GM06990 (cell line): ENCODE data around the gene STX7.

Experiments
- DNase-seq: peaks from one replicate; pipeline ENCODE4 v3.0.0-alpha.2; 2011; ENCODE audit not compliant: insufficient read length; ENCODE audit errors: extremely low read depth
- H3K27me3 ChIP-seq: replicated peaks from 2 replicates; pipeline ENCODE4 v1.6.0; 2011; ENCODE audit warnings: low read length; ENCODE audit not compliant: control insufficient read depth, insufficient read depth
- H3K36me3 ChIP-seq: 2 replicates; pipeline ENCODE4 v1.5.1; 2011; ENCODE audit warnings: low read length; ENCODE audit not compliant: control insufficient read depth, insufficient read depth
- H3K4me3 ChIP-seq: replicated peaks from 2 replicates; pipeline ENCODE4 v1.5.1; 2011; ENCODE audit warnings: low read depth, mild to moderate bottlenecking, control low read depth, low read length
- TF ChIP-seq, protein P1 (sequence below): IDR thresholded peaks from 2 replicates; pipeline ENCODE4 v1.5.1; 2011; ENCODE audit warnings: low read length, control low read depth, mild to moderate bottlenecking, inconsistent platforms; ENCODE audit not compliant: insufficient read depth, poor library complexity, severe bottlenecking

Gene STX7

DNA sequence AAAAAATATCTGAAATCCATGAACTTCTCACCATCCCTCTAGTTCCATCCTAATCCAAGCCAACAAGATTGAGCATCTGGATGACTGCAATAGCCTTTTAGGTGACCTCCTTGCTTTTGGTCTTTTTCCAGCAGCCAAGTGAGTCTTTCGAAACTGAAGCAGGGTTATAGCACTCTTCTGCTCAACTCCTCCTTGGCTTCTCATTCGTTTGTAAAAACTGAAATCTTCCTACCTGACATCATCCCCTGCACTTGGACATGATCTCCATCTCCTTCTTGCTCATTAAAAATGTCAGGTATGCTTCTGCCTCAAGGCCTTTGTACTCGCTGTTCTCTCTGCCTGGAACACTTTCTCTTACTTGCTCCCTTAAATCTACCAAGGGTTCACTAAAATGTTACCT, 46.0 kb downstream of the STX7 start:
- peaks cover 19% of the 10 kb centered on the region for H3K36me3 ChIP-seq
- TF ChIP-seq, protein P1, sequence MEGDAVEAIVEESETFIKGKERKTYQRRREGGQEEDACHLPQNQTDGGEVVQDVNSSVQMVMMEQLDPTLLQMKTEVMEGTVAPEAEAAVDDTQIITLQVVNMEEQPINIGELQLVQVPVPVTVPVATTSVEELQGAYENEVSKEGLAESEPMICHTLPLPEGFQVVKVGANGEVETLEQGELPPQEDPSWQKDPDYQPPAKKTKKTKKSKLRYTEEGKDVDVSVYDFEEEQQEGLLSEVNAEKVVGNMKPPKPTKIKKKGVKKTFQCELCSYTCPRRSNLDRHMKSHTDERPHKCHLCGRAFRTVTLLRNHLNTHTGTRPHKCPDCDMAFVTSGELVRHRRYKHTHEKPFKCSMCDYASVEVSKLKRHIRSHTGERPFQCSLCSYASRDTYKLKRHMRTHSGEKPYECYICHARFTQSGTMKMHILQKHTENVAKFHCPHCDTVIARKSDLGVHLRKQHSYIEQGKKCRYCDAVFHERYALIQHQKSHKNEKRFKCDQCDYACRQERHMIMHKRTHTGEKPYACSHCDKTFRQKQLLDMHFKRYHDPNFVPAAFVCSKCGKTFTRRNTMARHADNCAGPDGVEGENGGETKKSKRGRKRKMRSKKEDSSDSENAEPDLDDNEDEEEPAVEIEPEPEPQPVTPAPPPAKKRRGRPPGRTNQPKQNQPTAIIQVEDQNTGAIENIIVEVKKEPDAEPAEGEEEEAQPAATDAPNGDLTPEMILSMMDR = no peak
- no peak overlapping the region for H3K4me3 ChIP-seq
- DNase-seq = no peak
- no peaks in the 10 kb centered on the region for H3K27me3 ChIP-seq

DNA sequence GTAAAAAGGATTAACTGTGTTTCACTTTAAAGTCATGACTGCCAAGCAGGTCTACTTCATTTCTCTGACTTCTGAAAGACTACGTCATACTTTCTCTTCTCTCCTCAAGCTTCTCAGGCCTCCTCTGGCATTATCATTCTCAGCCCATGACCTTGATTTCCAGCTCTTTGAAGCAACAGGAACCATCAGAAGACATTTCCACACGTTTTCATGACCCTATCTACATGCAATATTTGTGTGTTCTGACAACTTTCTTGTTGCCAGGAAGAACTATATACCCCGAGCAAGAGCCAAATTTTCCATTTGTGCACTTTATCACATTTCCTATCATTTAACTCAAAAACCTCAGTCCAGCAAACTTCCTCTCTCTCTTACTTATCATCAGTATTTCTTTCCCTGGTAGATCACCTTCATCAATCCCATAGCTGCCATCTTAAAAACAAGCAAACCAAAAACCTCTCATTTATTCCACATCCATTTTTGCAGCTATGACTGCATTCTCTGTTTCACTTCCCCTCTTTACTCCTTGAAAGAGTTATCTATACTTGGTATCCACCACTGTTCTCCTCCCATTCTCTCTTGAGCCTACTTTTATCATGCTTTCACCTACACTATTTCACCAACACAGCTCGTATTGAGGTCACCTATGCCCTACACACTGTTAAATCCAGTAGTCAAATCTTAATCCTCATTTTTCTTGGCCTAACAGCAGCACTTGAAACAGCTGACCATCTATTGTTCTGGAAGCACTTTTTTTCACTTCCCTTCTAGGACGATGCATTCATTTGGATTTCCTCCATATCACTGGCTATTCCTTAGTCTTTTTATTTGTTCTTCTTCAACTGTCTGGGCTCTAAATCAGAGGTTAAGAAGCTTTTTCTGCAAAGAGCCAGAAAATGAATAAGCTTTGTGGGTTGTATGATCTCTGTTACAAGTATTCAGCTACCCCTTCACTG, 47.1 kb downstream of the STX7 start:
- TF ChIP-seq, protein P1 = no peak
- no peak overlapping the region for H3K4me3 ChIP-seq
- no peak for DNase-seq
- peaks cover 20% of the 10 kb centered on the region for H3K36me3 ChIP-seq
- H3K27me3 ChIP-seq = no peaks in the 10 kb centered on the region

DNA sequence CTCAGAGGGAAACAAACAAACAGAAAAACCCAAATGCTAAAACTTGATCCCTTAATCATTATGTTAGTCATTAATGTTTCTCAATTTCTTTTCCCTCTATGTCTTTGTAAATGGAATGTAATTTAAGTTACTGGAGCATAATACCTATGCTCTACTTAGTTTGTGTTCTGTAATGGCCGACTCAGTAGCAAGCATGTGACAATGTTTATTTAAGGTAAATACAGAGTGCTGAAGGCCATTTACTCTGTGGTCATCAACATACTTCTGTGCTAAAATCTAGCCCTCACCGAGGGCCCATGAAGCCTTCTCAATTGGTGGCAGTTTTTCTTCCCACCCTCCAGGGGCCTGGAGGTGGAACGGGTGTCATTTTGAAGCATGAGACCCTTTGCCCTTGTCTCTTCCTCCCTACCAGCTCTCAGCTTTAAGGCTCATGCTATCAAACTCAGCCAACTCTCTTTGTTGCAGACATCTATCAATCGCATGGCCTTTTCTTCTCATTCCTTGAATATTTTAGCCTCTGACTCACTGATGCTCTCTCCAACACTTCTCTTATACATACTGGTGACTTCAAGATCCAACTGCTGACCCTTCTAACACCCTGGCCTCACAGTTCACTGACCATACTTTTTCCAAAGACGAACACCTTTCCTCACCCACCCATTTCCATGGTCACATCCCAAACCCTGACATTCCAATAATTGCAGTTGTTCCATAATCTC, 48.2 kb downstream of the STX7 start:
- Histone ChIP-seq H3K27me3 (no peaks in the 10 kb centered on the region), H3K36me3 (peaks cover 18% of the 10 kb centered on the region), H3K4me3 (no peak overlapping the region)
- TF ChIP-seq, protein P1 = no peak
- DNase-seq = no peak

DNA sequence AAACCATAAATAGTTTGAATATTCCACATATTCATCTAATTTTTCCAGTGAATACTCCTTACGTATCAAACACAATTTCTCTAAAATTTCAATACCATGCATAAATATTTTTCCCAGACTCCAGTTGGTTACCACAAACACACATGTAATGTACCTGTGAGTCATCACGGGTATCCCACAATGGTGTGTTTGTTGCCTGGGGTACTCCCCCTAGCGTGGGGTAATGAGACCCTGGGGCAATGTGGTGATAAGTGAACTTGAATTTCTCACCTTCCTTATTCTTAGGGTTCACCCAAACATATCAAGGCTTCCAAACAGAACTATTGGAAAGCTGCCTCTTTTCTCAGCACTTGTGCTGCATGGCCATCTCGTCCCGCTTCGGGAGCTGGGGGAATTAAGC, 51.0 kb downstream of the STX7 start:
- peaks cover 20% of the 10 kb centered on the region for H3K36me3 ChIP-seq
- TF ChIP-seq, protein P1 = no peak
- DNase-seq = no peak
- H3K4me3 ChIP-seq = no peak overlapping the region
- no peaks in the 10 kb centered on the region for H3K27me3 ChIP-seq

DNA sequence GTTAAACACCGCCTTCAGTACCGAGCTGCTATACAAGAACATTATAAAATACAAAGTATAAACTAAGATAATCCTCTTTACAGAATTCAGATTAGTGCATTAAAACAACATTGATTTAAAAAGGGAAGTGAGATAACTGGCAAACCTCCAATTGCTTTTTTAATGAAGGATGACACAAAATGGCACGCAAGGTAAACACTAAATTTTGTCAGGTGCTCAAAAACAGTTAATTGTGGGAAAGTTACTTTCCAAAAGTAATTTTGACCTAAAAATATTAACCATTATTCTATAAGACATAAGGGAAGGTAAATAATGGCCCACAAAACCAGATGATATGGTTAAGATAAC, 53.3 kb downstream of the STX7 start:
- no peak for DNase-seq
- H3K36me3 ChIP-seq = peaks cover 15% of the 10 kb centered on the region
- H3K27me3 ChIP-seq = no peaks in the 10 kb centered on the region
- H3K4me3 ChIP-seq = no peak overlapping the region
- TF ChIP-seq, protein P1 = no peak
